SJCRH30 (cell line): ENCODE data around the gene TFAP2B. TPM values are rescaled to one million over a fixed set of nuclear protein-coding genes. Genes with fewer than 3 reads are reported as not detected.

Source experiments
- DNase-seq, 2 experiments: peaks; one replicate each; pipeline ENCODE4 v3.0.0-alpha.2; 2015 to 2020
- H3K27ac ChIP-seq: fragments of 250-450 bp; sonication (Bioruptor Pico); 2 replicates; pipeline ENCODE4 v1.5.1; 2020; ENCODE audit warnings: mild to moderate bottlenecking, moderate library complexity
- H3K27me3 ChIP-seq: fragments of 250-450 bp; sonication (Bioruptor Pico); 2 replicates; pipeline ENCODE4 v1.5.1; 2020; ENCODE audit warnings: mild to moderate bottlenecking, moderate library complexity
- H3K36me3 ChIP-seq: fragments of 250-450 bp; sonication (Bioruptor Pico); 2 replicates; pipeline ENCODE4 v1.5.1; 2020; ENCODE audit warnings: mild to moderate bottlenecking, moderate library complexity
- H3K4me1 ChIP-seq: fragments of 250-450 bp; sonication (Bioruptor Pico); 2 replicates; pipeline ENCODE4 v1.5.1; 2020; ENCODE audit warnings: mild to moderate bottlenecking, moderate library complexity
- H3K4me3 ChIP-seq: fragments of 250-450 bp; sonication (Bioruptor Pico); 2 replicates; pipeline ENCODE4 v1.5.1; 2020; ENCODE audit warnings: mild to moderate bottlenecking, moderate library complexity
- H3K9me3 ChIP-seq: fragments of 250-450 bp; sonication (Bioruptor Pico); replicated peaks from 2 replicates; pipeline ENCODE4 v1.5.1; 2020; ENCODE audit warnings: mild to moderate bottlenecking, moderate library complexity
- total RNA-seq: library from RNA; depleted of rRNA; stranded (reverse); fragments of >200 nt; shearing (Covaris generic); gene quantifications from 2 replicates; pipeline ENCODE4 v1.2.3, GENCODE V29; 2014

Gene TFAP2B
- total RNA-seq, 1 experiment from 2014 or later = 16.7 TPM

GRCh38 chr6:50834929-50835410 is 16.3 kb downstream of the TFAP2B start:
- no peak for DNase-seq
- no peaks in the 10 kb centered on the region for H3K4me1 ChIP-seq
- H3K4me3 ChIP-seq = no peak overlapping the region
- H3K36me3 ChIP-seq = peaks cover 42% of the 10 kb centered on the region
- H3K27ac ChIP-seq = no peak overlapping the region
- no peaks in the 10 kb centered on the region for H3K27me3 ChIP-seq
- no peaks in the 10 kb centered on the region for H3K9me3 ChIP-seq

- Histone ChIP-seq H3K27ac (no peak overlapping the region), H3K36me3 (peaks cover 53% of the 10 kb centered on the region), H3K4me3 (no peak overlapping the region), H3K27me3 (no peaks in the 10 kb centered on the region), H3K4me1 (no peaks in the 10 kb centered on the region), H3K9me3 (no peaks in the 10 kb centered on the region)
- DNase-seq = no peak
Observed at GRCh38 chr6:50836231-50836630, 17.6 kb downstream of the TFAP2B start.

GRCh38 chr6:50837589-50838445 is 19.1 kb downstream of the TFAP2B start:
- no peak overlapping the region for H3K27ac ChIP-seq
- no peaks in the 10 kb centered on the region for H3K27me3 ChIP-seq
- DNase-seq = no peak
- peaks cover 59% of the 10 kb centered on the region for H3K36me3 ChIP-seq
- no peaks in the 10 kb centered on the region for H3K9me3 ChIP-seq
- H3K4me3 ChIP-seq = no peak overlapping the region
- no peaks in the 10 kb centered on the region for H3K4me1 ChIP-seq

GRCh38 chr6:50840112-50840810 is 21.6 kb downstream of the TFAP2B start:
- Histone ChIP-seq H3K27ac (no peak overlapping the region), H3K4me1 (no peaks in the 10 kb centered on the region), H3K4me3 (no peak overlapping the region), H3K9me3 (no peaks in the 10 kb centered on the region), H3K36me3 (peaks cover 54% of the 10 kb centered on the region), H3K27me3 (no peaks in the 10 kb centered on the region)
- DNase-seq = no peak

GRCh38 chr6:50840811-50841192 is 22.1 kb downstream of the TFAP2B start:
- no peaks in the 10 kb centered on the region for H3K9me3 ChIP-seq
- H3K27me3 ChIP-seq = no peaks in the 10 kb centered on the region
- H3K27ac ChIP-seq = no peak overlapping the region
- H3K4me3 ChIP-seq = no peak overlapping the region
- H3K36me3 ChIP-seq = peaks cover 54% of the 10 kb centered on the region
- no peaks in the 10 kb centered on the region for H3K4me1 ChIP-seq
- DNase-seq = no peak

GRCh38 chr6:50842446-50842845 is 23.8 kb downstream of the TFAP2B start:
- peaks cover 45% of the 10 kb centered on the region for H3K36me3 ChIP-seq
- H3K4me3 ChIP-seq = no peak overlapping the region
- H3K9me3 ChIP-seq = no peaks in the 10 kb centered on the region
- no peaks in the 10 kb centered on the region for H3K27me3 ChIP-seq
- no peak for DNase-seq
- no peak overlapping the region for H3K27ac ChIP-seq
- no peaks in the 10 kb centered on the region for H3K4me1 ChIP-seq

- H3K4me1 ChIP-seq = no peaks in the 10 kb centered on the region
- H3K27me3 ChIP-seq = no peaks in the 10 kb centered on the region
- no peak overlapping the region for H3K4me3 ChIP-seq
- H3K36me3 ChIP-seq = peaks cover 42% of the 10 kb centered on the region
- no peaks in the 10 kb centered on the region for H3K9me3 ChIP-seq
- H3K27ac ChIP-seq = no peak overlapping the region
- no peak for DNase-seq
Observed at GRCh38 chr6:50842861-50843384, 24.3 kb downstream of the TFAP2B start.

- DNase-seq = no peak
- H3K27ac ChIP-seq = no peak overlapping the region
- peaks cover 35% of the 10 kb centered on the region for H3K36me3 ChIP-seq
- H3K9me3 ChIP-seq = no peaks in the 10 kb centered on the region
- H3K4me3 ChIP-seq = no peak overlapping the region
- no peaks in the 10 kb centered on the region for H3K4me1 ChIP-seq
- H3K27me3 ChIP-seq = no peaks in the 10 kb centered on the region
Observed at GRCh38 chr6:50843842-50844241, 25.2 kb downstream of the TFAP2B start.

GRCh38 chr6:50845499-50846143 is 26.9 kb downstream of the TFAP2B start:
- H3K27me3 ChIP-seq = no peaks in the 10 kb centered on the region
- no peak overlapping the region for H3K27ac ChIP-seq

GRCh38 chr6:50846144-50846851 is 27.6 kb downstream of the TFAP2B start:
- no peak for DNase-seq
- Histone ChIP-seq H3K27me3 (no peaks in the 10 kb centered on the region), H3K4me3 (no peak overlapping the region), H3K36me3 (peaks cover 14% of the 10 kb centered on the region; the same call in 1 of the 2 replicates), H3K9me3 (no peaks in the 10 kb centered on the region), H3K4me1 (no peaks in the 10 kb centered on the region), H3K27ac (no peak overlapping the region)

More at GRCh38 chr6:50845499-50846143, 26.9 kb downstream of the TFAP2B start:
- Histone ChIP-seq H3K4me3 (no peak overlapping the region), H3K36me3 (peaks cover 18% of the 10 kb centered on the region; the same call in 1 of the 2 replicates), H3K4me1 (no peaks in the 10 kb centered on the region), H3K9me3 (no peaks in the 10 kb centered on the region)
- DNase-seq = no peak

GRCh38 chr6:50846852-50847155 is 28.1 kb downstream of the TFAP2B start:
- Histone ChIP-seq H3K9me3 (no peaks in the 10 kb centered on the region), H3K27ac (no peak overlapping the region), H3K36me3 (peaks cover 11% of the 10 kb centered on the region; the same call in 1 of the 2 replicates), H3K4me1 (no peaks in the 10 kb centered on the region), H3K27me3 (no peaks in the 10 kb centered on the region), H3K4me3 (no peak overlapping the region)
- DNase-seq = no peak

- Histone ChIP-seq H3K27ac (no peak overlapping the region), H3K27me3 (no peaks in the 10 kb centered on the region), H3K36me3 (peaks cover under 1% of the 10 kb centered on the region; the same call in 1 of the 2 replicates), H3K4me1 (no peaks in the 10 kb centered on the region), H3K4me3 (no peak overlapping the region), H3K9me3 (no peaks in the 10 kb centered on the region)
- DNase-seq = no peak
Observed at GRCh38 chr6:50847890-50848594, 29.4 kb downstream of the TFAP2B start.

GRCh38 chr6:50848989-50849795 is 30.5 kb downstream of the TFAP2B start:
- Histone ChIP-seq H3K4me3 (no peak overlapping the region), H3K4me1 (peaks cover 8% of the 10 kb centered on the region), H3K27ac (no peak overlapping the region), H3K9me3 (no peaks in the 10 kb centered on the region), H3K36me3 (no peaks in the 10 kb centered on the region), H3K27me3 (no peaks in the 10 kb centered on the region)
- DNase-seq = no peak
